ENCODE measurements around the gene CHTF18. TPM values are rescaled to one million over a fixed set of nuclear protein-coding genes. Genes with fewer than 3 reads are reported as not detected.

Gene CHTF18
- total RNA-seq, 1 experiment from 2014 or later = 102 TPM

DNA sequence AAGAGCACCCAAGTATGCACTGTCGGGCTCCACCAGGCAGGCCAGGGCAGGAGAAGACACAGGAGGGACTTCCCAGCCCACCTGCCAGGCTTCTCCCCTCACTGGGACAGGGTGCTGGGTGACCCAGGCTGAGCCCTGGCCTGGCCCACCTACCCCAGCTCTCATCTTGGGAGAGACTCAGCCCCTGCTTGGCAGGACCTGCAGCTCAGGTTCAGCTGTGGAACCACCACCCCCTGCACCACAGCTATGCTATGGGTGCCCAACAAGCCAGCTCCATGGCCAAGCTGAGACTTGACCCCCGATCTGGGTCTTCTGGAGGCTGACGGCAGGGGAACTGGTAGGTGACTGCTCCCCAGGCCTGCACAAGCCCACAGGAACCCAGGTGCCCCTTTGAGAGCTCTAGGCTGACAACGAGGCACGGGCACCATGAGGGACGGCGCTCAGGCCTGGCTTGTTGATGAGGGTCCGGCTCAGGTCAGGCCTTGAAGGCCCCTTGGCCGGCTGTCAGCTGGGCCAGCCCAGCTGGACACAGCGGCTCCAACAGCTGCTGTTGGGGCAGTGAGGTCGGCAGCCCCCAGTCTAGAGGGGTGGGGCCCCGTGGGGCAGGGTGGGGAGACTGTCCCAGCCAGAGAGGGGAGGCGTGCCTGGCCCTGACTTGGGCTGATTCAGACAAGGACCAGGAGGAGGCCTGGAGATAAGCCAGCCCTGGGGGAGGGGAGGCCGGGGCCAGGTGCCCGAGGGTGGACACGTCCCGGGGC is 4.8 kb upstream of the CHTF18 start:
- Histone ChIP-seq H3K36me3 (ENCODE audit: control insufficient read depth, insufficient read depth, low read length) (peaks cover 3% of the 10 kb centered on the region; the same call in 1 of the 2 replicates), H3K27me3 (replicated peaks; ENCODE audit: control insufficient read depth, insufficient read depth, low read length) (no peaks in the 10 kb centered on the region), H3K9me3 (no peaks in the 10 kb centered on the region), H3K4me1 (peaks cover 4% of the 10 kb centered on the region; the same call in 1 of the 2 replicates), H3K4me3 (ENCODE audit: low read depth, low read length) (no peak overlapping the region)
- DNase-seq = no peak
- POLR2A ChIA-PET = no interaction called here
- TF ChIP-seq, protein P1, sequence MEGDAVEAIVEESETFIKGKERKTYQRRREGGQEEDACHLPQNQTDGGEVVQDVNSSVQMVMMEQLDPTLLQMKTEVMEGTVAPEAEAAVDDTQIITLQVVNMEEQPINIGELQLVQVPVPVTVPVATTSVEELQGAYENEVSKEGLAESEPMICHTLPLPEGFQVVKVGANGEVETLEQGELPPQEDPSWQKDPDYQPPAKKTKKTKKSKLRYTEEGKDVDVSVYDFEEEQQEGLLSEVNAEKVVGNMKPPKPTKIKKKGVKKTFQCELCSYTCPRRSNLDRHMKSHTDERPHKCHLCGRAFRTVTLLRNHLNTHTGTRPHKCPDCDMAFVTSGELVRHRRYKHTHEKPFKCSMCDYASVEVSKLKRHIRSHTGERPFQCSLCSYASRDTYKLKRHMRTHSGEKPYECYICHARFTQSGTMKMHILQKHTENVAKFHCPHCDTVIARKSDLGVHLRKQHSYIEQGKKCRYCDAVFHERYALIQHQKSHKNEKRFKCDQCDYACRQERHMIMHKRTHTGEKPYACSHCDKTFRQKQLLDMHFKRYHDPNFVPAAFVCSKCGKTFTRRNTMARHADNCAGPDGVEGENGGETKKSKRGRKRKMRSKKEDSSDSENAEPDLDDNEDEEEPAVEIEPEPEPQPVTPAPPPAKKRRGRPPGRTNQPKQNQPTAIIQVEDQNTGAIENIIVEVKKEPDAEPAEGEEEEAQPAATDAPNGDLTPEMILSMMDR (IDR thresholded peaks at IDR 0.05; ENCODE audit: insufficient read depth in 1 of 2, low read depth in 1 of 2, low read length in 1 of 2, severe bottlenecking in 1 of 2, unreplicated experiment in 1 of 2) = no peak
- no TSS peak for BruUV-seq (replicated peaks)
- no peaks in the 10 kb centered on the region for H3K4me1 Mint-ChIP-seq (ENCODE audit: low read depth, unreplicated experiment)
- no peak overlapping the region for H3K27ac Mint-ChIP-seq (ENCODE audit: unreplicated experiment)
- H3K4me3 Mint-ChIP-seq (ENCODE audit: unreplicated experiment) = no peak overlapping the region
- CTCF ChIA-PET = no interaction called here
- no peaks in the 10 kb centered on the region for H3K27me3 Mint-ChIP-seq (ENCODE audit: insufficient read depth, unreplicated experiment)
- no peaks in the 10 kb centered on the region for H3K9me3 Mint-ChIP-seq (ENCODE audit: unreplicated experiment)
- peaks cover 28% of the 10 kb centered on the region for H3K36me3 Mint-ChIP-seq (ENCODE audit: insufficient read depth, unreplicated experiment)
- intact Hi-C loops (cut with micrococcal nuclease; ENCODE audit: unreplicated experiment) = loop anchor here (10.0 kb wide), 1 partner anchor 69 kb away; the partner anchor contains the start of gene METRN

DNA sequence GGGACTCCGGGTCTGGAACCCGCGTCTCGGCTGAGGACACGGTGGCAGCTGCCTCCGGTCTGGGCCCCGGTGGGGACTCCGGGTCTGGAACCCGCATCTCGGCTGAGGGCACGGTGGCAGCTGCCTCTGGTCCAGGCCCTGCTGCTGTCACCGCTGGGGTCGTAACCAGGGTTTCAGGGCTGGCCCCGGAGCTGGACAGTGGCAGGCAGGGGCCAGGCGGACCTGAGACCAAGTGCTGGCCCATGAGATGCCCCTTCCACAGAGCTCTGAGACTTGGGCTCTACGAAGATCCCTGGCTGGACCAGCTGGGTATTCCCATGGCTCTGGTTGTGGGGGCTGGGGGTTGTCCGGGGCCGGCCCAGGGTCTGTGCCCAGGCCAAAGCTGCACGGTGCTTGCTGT is 4.0 kb upstream of the CHTF18 start:
- CTCF ChIA-PET = no interaction called here
- DNase-seq = no peak
- Histone ChIP-seq H3K36me3 (ENCODE audit: control insufficient read depth, insufficient read depth, low read length) (peaks cover 3% of the 10 kb centered on the region; the same call in 1 of the 2 replicates), H3K4me1 (peaks cover 9% of the 10 kb centered on the region; the same call in 1 of the 2 replicates), H3K27me3 (replicated peaks; ENCODE audit: control insufficient read depth, insufficient read depth, low read length) (no peaks in the 10 kb centered on the region), H3K4me3 (ENCODE audit: low read depth, low read length) (no peak overlapping the region), H3K9me3 (no peaks in the 10 kb centered on the region)
- Mint-ChIP-seq H3K4me3 (ENCODE audit: unreplicated experiment) (no peak overlapping the region), H3K4me1 (ENCODE audit: low read depth, unreplicated experiment) (no peaks in the 10 kb centered on the region), H3K27me3 (ENCODE audit: insufficient read depth, unreplicated experiment) (no peaks in the 10 kb centered on the region), H3K36me3 (ENCODE audit: insufficient read depth, unreplicated experiment) (peaks cover 31% of the 10 kb centered on the region), H3K9me3 (ENCODE audit: unreplicated experiment) (no peaks in the 10 kb centered on the region), H3K27ac (ENCODE audit: unreplicated experiment) (no peak overlapping the region)
- TF ChIP-seq, protein P1 (IDR thresholded peaks at IDR 0.05; ENCODE audit: insufficient read depth in 1 of 2, low read depth in 1 of 2, low read length in 1 of 2, severe bottlenecking in 1 of 2, unreplicated experiment in 1 of 2) = no peak
- intact Hi-C loops (cut with micrococcal nuclease; ENCODE audit: unreplicated experiment) = loop anchor here (10.0 kb wide), 1 partner anchor 70 kb away; the partner anchor contains the start of gene METRN
- POLR2A ChIA-PET = no interaction called here
- no TSS peak for BruUV-seq (replicated peaks)

DNA sequence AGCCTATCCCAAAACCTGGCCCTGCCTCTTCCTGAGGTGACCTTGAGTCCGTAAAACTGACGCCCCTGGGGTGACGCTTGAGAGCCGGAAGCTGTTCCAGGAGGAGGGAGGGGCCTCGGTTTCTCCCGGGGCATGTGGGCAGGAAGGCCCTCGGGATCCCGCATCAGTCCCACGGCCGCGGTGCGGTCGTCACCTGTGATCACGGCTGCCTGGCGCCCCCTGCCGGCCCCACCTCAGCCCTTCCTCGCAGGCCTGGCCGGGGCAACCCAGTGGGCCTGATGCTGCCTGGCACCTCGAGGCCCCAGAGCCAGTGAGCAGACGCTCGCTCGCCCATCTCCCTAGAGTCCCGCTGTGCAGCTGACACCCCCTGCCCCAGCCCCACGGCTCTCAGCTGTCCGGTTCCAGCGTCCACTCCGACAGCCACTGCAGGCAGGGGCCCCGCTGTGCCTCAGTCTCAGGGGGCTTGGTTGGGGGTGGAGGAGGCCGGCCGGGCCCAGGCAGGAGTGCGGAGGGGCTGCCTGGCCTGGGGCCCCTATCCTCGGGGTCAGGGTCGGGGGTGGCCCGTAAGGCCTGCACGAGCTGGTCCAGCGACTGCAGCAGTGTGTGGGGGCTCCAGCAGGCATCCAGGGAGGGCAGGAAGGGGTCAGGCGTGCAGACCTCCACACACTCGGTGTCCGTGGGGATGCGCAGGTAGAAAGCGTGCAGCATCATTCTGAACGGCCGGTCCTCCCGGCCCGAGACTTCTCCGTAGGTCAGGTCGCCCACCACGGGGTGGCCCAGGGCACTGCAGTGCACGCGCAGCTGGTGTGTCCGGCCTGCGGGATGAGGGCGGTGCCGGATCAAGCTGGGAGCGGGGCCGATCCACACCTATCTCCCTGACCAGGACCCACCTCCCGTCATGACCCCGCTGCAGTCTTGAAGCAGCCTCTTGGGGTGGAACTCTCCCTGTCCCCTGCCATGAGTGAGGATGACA is 2.6 kb upstream of the CHTF18 start:
- H3K9me3 Mint-ChIP-seq (ENCODE audit: unreplicated experiment) = no peaks in the 10 kb centered on the region
- no peak overlapping the region for H3K27ac Mint-ChIP-seq (ENCODE audit: unreplicated experiment)
- intact Hi-C loops (cut with micrococcal nuclease; ENCODE audit: unreplicated experiment) = loop anchor here (5.0 to 10.0 kb wide), 2 partner anchors 44 to 71 kb away; partner anchors contain the start of genes CIAO3 and METRN
- Histone ChIP-seq H3K4me1 (peaks cover 11% of the 10 kb centered on the region; the same call in 1 of the 2 replicates), H3K27me3 (replicated peaks; ENCODE audit: control insufficient read depth, insufficient read depth, low read length) (no peaks in the 10 kb centered on the region), H3K36me3 (ENCODE audit: control insufficient read depth, insufficient read depth, low read length) (peaks cover 3% of the 10 kb centered on the region; the same call in 1 of the 2 replicates), H3K4me3 (ENCODE audit: low read depth, low read length) (no peak overlapping the region), H3K9me3 (no peaks in the 10 kb centered on the region)
- no peaks in the 10 kb centered on the region for H3K4me1 Mint-ChIP-seq (ENCODE audit: low read depth, unreplicated experiment)
- peak in 1 of 2 experiments; percentile 64 for DNase-seq
- peak overlapping the region; percentile 82 for H3K4me3 Mint-ChIP-seq (ENCODE audit: unreplicated experiment)
- no peaks in the 10 kb centered on the region for H3K27me3 Mint-ChIP-seq (ENCODE audit: insufficient read depth, unreplicated experiment)
- ChIA-PET CTCF (interaction anchor here (1.0 kb wide), 1 partner anchor 61 kb away, joined by 3 read pairs; no protein-coding TSS in a partner anchor), POLR2A (no interaction called here)
- H3K36me3 Mint-ChIP-seq (ENCODE audit: insufficient read depth, unreplicated experiment) = peaks cover 32% of the 10 kb centered on the region
- BruUV-seq (replicated peaks) = no TSS peak
- TF ChIP-seq, protein P1 (IDR thresholded peaks at IDR 0.05; ENCODE audit: insufficient read depth in 1 of 2, low read depth in 1 of 2, low read length in 1 of 2, severe bottlenecking in 1 of 2, unreplicated experiment in 1 of 2) = peak; percentile 37 to 59
